HG03108 (cell line): ENCODE measurements around the gene TRIM10.
"Not testable (repeated sequence)": the region's sequence is repeated elsewhere in the genome, so short reads cannot be mapped to it uniquely, and the experiment has no call there.

Experiments used
- ATAC-seq: cut with Tn5 transposase; IDR thresholded peaks from one replicate; pipeline ENCODE4 v1.9.1; 2021; ENCODE audit warnings: moderate library complexity; ENCODE audit not compliant: unreplicated experiment

The TRIM10 gene

DNA sequence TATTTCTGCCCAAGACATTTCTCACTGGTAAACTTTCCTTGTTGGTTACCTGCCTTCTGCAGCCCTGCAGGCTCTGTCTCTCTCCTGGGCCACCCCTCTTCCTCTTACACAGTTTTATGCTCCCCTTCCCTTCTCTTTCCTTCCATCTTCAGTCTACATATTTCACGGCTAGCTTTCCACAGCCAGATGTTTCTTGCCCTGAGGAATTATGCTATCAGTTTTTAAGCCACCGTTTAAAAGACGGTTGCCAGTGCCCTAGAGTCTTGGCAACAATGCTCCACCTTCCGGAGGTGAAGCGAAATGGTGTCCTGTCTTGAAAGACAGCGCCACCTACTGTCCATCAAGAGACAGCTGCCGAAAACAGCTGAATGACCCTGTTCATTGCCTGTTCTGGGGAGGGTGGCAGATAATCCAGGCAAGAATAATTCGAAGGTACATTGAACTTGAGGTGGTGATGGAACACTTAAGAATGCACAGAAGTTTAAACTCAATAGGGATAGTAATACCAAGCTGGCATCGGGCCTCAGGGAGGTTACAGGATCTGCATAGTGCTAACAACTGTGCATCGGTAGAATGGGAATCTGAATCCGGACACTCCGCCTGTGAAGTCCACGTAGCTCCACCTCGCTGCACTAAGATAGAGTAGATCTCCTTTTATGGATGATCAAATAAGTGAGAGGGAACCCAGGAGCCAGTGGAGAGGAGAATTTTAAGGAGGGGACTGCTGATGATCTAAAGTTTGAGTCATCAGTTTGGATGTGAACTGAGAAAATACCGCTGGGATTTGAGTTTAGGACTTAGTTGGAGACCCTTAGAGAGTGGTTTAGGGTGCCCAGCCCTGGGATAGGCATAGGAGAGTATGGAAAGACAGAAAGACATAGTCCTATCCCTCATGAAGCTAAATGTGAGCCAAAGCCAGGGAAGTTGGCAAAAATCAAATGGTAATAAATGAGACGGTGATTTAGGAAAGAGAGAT lies 29.8 kb downstream of the TRIM10 start:
- peak; percentile 73 for ATAC-seq

DNA sequence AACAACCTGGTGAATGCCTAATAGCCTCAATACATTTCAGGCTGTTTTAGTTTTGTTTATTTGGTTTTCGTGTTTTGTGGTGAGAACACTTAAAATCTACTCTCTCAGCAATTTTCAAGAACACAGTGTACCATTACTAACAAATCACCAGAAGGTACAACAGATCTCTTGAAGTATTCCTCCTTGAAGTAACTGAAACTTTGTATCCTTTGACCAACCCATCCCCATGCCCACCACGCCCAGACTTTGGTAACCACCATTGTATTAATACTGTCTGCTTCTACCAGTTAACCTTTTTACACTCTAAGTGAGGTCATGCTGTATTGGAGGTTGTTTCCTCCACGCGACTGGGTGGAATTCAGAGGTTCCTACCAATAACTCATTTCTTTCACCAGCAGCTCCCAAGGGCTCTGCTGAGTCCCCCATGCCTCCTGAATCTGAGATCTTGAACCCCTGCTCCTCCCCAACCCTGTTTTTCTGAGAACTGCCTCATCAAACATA lies 30.8 kb downstream of the TRIM10 start:
- ATAC-seq = no peak

DNA sequence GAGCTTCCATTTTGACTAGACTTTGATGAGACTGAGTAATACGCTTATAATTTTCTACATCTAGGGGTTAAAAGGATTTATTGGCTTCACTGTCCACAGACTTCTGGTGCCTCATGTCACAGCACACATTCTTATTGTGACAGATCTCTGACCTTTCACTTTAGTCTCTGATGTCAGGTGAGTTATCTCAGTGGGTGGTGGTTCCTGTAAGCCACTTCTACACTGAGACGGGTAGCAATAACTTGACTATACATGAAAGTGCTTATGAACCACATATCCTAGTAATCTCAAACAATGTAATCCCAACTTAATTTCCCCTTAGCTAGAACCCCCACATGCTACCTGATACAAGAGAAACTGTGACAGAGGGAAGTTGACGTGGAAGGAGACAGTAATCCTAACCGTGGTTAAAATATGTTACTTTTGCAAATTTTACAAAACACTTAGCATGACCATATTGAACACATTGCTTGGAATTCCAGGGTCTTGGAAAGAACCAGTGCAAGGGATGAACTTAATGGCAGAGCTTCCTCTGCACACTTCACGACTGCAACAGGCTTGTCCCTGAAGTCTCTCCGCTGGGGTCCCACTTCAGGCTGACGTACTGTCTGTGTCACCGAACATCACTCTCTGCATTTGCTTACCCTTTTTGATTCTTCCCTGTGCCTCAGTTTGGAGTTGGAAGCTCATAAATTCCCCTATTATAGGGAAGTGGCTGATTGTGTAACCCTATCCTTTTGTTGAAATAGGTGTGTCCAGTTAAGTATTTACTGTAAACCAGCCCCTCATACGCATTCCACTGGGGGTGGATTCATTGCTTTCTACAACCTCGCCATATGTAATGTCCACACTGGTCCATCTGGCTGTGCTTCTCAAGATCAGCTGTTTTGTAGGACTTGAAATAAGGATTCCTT lies 31.5 kb downstream of the TRIM10 start:
- no peak for ATAC-seq

DNA sequence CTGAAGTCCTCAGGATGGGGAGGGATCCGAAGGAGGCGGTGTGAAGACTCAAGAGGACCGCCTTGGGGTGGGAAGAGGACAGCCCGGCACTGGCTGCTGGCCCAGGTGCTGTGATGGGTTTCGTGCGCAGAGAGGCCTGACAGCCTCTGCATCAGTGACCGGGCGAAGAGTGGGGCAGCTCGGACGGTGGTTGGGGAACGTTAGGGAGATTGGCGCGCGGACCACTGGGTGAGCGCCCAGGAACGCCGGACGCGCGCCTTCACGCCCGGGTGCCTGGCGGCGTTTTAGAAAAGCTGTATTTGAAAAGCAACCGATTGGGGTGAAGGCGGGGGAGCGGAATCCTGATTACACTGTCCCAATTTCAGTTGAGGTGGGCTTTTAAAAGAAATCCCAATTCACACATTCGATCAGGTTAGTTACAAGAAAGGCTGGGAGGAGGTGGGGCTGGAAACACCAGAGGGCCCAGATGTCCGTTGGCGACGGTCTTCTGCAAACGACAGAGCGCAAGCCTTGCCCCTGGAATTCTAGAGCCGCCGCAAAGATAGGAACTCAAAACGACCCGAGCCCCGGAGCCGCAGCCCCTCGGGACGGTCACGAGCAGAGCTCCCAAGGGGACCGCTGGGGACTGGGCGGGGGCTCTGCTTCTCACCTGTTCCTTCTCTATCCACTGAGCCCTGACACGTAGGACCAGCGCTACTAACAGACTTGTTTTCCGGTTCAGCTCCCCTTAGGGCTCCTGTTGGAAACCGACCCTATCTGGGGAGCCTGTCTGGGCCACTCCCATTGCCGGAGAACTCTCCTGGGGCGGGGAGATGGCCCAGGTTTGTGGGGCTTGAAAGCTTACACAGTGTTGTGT lies 33.5 kb downstream of the TRIM10 start:
- ATAC-seq = no peak

DNA sequence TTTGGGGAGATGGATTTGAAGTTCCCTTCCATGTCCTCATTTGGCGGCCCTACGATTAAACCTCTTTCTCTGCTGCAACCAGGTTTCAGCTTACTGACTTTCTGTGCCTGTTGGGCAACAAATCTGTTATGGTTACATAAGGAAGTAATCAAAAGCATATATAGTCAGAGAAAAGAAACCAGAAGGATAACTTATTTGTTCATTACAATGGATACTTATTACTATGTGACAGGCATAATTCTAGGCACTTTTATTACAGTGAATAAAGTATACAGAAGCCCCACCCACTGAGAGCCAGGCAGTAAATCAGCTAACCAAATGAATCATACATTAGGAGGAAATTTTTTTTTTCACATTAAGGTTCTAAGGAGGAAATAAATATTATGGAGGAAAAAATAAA lies 38.5 kb downstream of the TRIM10 start:
- ATAC-seq = no peak

DNA sequence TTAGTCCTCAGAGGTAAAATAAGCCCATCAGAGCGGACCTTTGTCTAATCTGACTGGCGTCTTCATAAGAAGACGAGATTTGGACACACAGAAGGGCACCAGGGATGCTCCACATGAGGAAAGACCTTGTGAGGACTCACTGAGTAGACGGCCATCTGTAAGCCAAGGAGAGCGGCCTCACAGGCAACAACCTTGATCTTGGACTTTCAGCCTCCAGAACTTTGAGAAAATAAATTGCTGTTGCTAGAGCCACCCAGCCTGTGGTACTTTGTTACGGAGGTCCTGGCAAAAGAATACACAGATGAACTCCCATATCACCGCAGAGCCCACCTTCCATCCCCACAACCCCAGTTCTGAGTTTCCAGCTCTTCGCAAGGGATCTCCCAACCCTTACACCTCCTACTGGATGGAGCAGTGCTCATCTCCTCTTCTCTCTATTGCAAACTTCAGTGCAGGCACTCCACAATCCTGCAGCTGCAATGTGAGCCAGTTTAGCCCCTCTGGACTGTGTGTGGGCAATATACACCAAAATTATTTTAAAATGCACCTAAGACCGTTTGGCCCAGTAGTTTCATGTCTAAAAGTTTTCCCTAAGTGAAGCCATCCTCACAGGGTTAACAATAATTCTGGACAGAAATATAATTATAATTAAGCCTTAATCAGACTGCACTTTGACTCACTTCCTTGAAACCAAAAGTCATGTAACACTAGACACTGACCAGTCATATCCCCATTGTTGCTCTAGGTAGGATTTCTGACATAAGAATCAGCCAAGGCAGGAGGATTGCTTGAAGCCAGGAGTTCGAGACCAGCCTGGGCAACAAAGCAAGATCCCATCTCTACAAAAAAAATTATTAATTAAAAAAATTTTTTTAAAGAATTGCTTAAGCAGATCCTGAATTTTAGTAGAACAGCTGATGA lies 39.3 kb downstream of the TRIM10 start:
- no peak for ATAC-seq

DNA sequence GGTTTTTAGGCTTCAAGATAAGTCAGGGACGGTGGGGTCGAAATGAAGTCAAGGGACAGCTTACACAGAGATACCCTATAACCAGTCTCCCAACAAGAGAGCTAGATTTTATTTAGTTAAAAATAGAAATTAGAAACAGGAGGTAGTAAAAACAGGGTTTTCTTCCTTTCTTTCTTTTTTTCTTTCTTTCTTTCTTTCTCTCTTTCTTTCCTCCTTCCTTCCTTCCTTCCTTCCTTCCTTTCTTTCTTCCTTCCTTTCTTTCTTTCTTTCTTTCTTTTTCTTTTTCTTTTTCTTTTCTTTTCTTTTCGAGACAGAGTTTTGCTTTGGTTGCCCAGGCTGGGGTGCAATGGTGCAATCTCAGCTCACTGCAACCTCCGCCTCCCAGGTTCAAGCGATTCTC lies 42.3 kb downstream of the TRIM10 start:
- ATAC-seq = not testable (repeated sequence)

DNA sequence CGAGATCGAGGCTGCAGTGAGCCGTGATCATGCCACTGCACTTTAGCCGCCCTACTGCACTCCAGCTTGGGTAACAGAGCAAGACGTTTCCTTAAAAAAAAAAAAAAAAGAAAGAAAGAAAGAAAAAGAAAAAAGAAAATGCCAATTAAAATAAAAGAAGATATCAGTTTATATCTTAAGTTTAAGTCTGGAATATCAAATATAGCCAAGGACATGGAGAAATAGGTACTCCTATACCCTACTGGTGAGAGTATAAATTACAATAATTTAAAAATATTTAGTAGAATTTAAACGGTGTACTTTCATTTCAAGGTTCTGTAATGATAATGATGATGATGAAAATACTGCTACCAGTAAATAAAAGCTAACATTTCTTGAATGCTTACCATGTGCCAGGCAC lies 44.3 kb downstream of the TRIM10 start:
- no peak for ATAC-seq

DNA sequence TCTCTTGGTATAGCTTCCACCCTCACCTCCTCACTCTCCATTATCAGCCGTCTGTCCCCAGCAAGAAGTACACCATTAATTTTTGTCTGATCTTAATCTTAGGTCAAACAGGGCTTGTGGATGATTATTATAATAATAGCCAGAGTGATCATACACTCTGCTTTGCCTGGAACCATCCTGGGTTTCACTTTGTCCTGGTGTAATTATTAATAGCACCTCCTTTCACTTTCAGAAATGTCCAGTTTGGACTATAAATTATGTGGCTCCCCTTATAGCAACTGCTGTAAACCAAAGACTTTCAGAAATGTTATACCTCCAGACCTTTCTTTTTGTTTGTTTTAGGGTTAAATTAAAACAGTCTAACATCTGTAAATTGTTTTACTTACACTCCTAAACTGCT lies 47.2 kb downstream of the TRIM10 start:
- ATAC-seq = no peak

DNA sequence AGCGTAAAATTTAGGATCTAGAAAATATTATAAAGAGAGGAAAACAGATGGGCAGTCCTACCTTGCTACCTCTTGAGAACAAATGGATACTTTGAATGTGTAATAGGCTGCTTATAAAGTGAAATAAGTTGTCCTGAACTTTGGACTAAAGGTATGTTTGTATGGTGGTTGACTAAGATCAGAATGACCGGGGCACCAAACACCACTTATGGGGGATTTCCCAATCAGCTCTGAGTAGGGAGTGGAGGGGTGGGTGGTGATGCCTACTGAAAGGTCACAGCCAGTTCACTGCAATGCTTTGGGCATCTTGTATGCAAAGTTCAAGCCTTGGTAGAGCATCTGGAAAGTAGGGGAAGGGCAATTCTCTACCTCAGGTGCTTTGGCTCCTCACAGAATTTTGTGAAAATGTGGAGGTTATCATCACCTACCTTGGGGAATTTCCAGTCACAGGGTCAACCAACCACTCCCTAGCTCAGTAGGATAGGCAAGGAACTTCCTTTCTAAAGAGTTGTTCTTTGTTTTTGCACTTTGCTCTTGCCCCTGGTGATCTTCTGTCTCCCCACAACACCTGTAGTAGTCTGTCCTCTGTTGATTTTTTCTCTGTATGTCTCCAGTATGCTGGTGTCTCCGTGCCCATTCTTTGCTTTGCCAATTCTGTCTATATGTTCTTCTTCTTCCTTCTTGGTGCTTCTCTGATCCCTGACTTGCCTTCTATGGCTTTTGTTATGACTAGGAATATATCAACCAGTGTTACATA lies 47.8 kb downstream of the TRIM10 start, which contains the start of gene TRIM31:
TRIM31 (minus strand) TSS at position 88 of the 757 bp plus-strand sequence. CDS start 285 bp downstream, outside the sequence.
- ATAC-seq = no peak

DNA sequence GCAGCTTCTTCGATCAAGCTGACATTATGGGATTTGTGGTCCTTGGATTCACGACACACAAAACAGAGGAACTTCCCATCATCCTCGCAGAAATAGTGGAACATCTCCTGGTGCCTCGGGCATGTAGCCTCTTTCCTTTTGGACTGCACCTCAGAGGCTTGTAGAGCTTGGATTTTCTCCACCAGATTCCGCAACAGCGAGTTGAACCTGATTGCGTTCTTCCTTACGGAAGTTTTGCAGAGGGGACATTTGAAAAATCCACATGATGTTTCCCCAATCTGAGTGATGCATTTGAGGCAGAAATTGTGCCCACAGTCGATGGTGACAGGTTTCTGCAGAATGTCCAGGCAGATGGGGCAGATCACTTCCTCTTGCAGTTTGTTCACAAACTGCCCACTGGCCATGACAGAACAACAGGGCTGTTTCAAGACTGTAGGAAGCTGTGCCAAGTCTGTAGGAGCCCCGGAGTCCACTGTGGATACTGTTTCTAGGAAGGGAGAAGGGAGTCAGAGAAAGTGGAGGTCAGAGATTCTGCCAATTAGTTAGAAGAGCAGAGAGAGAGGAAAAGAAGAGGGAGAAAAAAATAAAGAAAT lies 48.5 kb downstream of the TRIM10 start:
- no peak for ATAC-seq

DNA sequence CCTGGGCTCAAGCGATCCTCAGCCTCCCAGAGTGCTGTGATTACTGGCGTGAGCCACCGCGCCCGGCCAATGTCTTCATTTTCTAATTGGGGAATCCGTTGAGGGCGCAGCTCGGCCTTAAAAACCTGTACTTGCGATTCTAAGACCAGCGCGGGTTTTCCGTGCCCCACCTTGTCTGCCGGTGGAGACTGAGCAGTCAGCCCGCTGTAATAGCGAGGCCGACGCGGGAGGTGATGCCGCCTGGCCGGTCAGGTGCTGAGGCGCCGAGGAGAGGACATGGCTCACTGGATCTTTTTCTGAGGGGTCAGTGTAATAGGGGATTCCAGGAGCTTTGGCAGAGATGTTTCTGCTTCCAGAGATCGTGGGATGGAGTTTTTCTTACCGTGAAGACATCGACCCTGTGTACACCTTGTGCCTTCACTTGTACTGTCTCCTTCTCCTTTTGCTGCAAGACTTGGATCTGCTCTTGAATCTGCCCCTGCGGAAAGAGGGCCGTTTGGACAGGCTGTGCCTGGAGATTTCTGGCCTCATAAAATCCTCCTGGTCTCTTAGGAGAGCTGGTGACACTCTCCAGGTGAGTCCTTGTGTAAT lies 49.6 kb downstream of the TRIM10 start:
- ATAC-seq = no peak

DNA sequence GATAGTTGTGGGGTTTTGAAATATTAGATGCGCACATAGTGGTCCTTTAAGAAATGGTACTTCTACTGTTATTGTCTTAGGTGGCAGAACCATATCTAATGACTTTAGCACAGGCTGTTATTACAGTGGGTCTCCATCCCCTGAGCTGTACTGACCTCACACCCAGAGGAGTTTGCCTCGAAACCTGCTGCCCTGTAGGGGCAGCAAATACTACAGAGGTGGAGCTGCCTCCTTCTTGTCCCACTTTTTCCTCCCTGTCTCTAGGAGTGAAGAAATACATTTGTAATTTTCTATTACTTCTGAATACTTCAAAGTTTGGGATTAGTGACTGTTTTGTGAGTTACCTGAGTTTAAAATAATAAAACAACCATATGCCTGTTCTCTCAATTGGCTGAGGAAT lies 56.4 kb downstream of the TRIM10 start:
- no peak for ATAC-seq

DNA sequence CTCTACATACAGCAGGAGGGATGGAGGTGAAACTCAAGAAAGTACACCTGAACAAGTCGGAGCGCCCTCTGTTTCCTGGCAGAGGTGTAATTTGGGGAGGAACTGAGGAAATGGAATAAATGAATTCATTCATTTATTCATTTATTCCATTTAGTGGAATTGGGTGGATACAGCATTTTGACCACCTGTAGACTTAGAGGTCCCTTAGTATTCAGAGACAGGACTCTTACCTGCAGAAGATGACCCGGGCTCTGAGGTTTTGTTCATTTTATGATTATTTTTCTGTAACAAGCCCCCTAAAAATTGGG lies 57.2 kb downstream of the TRIM10 start:
- ATAC-seq = no peak

DNA sequence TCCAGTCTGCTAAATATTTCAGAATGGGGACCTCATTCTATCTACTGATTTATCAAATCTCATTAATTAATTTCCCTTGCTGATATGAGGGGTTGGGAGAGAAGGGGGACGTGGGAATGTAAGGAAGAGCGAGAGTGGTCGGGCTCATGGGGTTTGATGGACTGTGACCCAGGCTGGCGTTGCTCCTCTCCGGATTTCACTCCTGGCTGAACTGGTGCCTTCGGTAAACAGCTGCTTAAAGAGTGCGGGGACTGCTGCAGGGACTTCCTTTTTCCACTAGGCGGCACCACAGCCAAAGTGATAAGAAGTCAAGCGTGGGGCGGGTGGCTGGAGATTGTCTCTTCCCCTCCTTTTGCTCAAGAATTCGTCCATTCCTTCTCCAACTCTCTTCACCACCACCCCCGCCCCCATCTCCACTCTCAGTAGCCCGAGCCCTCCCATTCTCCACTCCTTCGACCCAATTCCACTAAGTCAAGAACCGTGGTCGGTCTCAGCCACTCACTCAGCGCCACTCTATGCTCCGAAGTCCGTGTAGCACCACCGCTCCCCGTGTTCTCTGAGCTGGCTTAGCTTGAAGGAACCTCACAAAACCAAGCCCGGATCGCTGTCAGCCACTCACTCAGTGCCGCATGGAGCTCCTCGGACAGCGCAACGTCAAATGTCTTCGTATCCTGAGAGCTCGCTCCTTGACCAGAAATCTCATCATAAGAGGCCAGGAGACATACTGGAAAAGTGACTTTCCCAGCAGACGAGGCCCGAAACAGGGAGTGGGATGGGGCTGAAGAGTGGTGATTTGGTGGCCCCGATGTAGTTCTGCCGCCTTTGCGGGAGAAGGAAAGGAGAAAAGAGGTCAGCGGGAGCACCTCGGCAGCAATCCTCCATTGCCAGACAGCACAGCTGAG lies 57.8 kb downstream of the TRIM10 start:
- ATAC-seq = peak; percentile 59

DNA sequence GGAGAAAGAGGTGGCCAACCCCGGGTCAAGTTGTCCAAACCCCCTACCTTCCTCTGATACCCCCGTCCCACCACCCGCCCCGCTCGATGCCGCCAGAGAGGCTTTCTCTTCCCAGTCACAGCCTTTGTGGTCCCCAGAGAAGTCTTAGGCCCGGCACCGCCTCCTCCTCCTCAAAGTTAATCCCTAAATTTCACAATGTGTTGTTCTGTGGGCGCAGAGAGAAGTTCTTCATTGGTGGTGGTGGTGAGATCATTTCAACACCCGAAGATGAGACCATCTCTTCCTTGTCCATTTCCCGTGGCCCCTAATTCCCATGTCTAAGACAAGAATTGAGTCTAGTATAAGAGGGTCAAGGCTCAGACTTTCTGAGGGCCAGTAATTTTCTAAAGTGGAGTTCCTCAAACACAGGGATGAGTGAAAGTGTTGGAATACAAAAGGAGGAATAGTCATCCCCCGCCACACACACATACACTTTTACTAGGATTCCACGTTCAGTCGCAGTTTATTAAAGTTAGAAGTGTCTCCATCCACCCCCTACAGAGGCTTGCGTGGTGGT lies 58.5 kb downstream of the TRIM10 start:
- ATAC-seq = no peak
